Measurements from ENCODE around the gene MAPKAPK3.

MAPKAPK3 gene

DNA sequence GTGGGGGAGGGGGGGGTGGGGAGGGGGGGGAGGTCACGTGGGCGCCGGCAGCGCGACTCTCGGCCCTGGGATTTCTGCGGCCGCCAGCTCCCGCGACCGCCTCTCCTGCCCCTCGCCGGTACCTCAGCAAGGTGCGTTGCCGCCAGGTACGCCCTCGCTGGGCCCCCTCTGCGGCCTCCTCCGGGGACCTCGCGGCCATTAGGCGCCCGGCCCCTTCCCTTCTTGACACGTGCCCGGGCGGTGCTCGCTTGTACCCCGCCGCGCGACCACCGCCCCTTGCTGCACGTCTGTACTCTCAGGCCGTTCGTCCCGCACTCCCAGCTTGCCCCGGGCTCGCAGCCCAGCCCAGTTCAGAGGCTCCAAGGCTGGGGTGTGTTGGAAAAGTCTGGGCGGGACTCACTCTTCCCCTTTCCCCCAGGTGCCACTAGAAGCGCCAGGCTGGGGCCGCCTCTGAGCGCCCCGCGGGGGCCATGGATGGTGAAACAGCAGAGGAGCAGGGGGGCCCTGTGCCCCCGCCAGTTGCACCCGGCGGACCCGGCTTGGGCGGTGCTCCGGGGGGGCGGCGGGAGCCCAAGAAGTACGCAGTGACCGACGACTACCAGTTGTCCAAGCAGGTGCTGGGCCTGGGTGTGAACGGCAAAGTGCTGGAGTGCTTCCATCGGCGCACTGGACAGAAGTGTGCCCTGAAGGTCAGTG lies at the start of gene MAPKAPK3:
MAPKAPK3 (plus strand) TSS at position 56 of the 696 bp plus-strand sequence; CDS start at position 471, 415 bp downstream.
- DNase-seq: no peak

DNA sequence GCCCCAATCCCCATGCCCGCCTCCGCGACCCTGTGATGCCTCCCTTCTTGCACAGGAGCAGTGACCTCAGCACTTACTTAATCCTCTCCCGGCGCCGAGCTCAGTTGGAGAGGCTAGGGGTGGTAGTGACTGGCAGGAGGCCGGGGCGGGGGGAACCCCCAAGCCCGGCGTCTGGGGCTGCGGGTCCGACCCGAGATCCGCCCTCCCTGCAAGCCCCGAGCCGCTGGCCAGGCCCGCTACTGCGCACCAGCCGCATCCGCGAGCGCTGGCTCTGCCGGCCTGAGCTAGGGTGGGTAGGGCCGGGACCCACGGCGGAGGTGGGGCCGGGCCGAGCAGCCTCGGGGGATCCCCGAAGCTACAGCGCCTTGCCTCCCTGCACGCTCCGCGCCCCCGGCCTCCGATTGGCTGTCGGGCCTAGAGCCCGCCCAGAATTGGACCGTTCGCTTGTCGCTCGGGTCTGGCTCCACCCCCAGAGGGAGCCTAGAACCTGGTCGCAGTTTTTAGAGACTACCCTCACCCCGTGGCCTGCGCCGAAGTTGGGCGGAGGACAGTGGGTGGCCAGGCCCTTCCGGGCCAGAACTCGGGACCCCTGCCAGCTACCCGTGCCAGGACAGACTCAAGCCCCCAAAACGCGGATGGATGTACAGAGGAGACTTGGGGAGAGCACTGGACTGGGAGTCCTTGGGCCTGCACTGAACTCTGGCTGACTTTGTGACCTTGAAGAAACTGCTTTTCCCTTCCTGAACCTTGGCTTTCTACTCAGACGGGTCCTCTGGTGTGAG lies 49.4 kb upstream of the MAPKAPK3 start, which contains the start of gene C3orf18:
C3orf18 (minus strand) TSS at position 362 of the 782 bp plus-strand sequence. CDS start 2,048 bp downstream, outside the sequence.
- DNase-seq: peak; percentile 92 to 93

DNA sequence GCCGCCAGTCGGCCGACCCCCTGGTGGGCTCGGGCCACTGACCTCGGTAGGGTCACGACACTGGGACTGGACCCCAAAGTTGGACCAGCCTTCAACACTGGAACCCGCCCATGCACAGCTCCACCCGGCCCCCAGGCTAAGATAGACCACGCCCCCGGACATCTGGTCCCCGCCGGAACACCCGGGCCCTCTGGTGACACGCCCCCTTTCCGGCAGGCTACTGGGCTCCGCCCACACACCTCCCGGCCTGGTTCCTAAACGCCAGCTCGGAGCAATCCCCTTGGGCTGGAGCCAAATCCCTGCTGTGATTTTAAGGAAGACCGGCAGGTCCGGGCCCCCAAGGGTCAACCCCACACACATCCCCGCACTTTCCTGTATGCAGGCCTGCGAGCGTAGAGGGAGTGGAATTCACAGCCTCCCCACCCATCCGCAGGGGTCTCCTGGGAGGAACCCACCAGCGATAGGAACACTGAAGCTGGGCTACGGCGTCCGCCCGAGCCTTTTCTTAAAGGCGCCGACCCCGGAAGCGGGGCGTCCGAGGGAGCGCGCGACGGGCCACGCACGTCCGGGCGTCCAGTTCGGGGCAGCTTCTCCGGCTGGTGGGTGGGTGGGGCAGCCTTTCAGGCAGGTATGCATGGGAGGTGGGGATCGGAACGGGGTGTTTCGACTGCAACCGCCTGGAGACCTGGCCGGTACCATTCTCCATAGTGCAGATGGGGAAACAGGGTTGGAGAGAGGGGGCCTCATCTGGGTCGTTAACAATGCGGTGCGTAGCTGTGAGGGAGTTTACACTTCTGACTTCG lies 47.8 kb upstream of the MAPKAPK3 start, which contains the start of gene HEMK1:
HEMK1 (plus strand) TSS at position 576 of the 803 bp plus-strand sequence. CDS start 1,583 bp downstream, outside the sequence.
- DNase-seq: peak; percentile 94 to 96

DNA sequence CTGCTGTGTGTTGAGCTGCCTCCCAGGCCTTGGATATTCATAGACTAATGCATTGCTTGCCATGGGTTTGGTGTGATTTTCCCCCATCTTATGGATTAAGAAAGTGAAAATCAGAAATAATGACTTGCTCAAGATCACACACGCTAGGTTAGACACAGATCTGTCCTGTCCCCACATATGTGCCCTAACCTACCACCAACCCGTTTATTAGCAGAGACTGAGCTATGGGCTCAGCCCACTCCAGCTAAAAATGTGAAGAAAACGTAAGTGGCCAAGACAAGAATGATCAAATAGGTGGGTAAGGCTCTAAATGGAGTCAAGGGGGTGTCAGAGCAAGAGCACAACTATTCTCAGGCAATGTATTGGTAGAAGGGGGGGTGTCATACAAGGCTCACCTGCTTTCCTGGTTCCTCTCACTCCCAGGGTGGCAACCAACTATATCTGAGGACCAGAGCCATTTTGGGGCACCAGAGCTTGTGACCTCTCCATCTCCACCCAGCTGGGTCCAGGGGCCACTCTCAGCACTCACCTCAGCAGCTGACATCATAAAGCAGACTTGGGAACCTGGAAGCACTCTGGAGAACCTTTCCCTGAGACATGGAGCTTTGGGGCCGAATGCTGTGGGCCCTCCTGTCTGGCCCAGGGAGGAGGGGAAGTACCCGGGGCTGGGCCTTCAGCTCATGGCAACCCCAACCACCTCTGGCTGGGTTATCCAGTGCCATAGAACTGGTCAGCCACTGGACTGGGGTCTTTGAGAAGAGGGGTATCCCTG lies 46.3 kb upstream of the MAPKAPK3 start:
- DNase-seq: no peak

DNA sequence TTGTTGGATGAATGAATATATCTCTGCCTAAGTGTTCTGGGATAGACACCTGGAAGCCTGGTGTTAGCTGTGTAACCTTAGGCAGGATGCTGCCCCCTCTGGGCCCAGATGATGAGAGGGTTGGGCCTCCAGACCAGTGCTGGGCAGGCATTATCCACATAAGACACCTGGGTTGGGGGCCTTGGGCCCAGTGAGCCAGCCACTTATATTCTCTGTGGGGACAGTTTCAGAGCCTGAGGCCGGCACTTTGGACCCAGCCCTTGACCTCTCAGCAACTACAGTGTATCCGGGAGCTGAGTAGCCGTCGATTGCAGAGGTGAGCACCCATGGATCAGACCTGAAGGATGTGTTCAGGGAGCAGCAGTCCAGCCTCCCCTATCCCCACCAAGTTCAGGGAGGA lies 45.5 kb upstream of the MAPKAPK3 start:
- no peak for DNase-seq

DNA sequence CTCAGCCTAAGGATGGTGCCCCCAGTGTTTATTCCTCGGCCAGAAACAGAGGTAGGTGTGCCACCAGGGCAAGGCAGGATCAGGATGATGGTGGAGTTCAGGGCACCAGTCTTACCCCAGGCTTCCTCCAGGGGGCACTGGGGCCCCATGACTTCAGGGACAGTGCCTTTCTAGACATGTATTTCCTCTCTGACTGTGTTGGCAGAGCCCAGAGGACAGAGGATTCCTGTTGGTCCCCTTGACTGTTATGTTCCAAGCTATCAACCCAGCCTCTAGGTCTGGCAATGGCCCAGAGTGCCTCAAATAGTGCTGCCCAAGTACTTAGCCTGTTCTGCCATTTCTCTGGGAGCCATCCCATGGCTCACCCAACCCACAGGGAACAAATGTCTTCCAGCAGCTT lies 44.8 kb upstream of the MAPKAPK3 start:
- peak; percentile 79 to 80 for DNase-seq

DNA sequence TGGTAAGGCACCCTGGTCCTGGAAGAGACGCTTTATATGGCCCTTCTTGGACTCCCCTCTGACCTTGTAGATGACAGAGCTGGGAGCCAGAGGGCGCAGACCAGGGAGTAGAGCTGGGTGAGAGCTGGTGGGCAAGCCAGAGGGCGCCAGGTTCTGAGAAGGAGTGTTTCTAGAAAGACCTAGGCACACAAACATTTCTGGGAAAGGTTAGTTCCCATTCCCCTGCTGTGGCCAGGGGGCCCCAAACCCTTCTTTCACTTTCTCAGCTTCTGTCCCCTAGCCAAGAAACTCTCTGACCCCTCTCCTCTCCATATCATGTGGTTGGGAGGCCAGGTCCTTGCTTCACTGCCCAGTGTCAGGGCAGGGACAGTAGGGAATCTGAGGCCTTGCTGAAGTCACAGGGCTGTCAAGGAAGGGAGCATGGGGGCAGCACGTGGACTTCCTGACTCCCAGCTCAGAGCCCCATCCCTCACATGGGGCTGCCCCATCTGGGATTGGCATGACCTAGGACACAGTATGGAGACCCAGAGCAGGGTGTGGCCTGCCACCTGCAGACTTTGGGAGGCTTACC lies 44.1 kb upstream of the MAPKAPK3 start:
- peak; percentile 44 to 61 for DNase-seq

DNA sequence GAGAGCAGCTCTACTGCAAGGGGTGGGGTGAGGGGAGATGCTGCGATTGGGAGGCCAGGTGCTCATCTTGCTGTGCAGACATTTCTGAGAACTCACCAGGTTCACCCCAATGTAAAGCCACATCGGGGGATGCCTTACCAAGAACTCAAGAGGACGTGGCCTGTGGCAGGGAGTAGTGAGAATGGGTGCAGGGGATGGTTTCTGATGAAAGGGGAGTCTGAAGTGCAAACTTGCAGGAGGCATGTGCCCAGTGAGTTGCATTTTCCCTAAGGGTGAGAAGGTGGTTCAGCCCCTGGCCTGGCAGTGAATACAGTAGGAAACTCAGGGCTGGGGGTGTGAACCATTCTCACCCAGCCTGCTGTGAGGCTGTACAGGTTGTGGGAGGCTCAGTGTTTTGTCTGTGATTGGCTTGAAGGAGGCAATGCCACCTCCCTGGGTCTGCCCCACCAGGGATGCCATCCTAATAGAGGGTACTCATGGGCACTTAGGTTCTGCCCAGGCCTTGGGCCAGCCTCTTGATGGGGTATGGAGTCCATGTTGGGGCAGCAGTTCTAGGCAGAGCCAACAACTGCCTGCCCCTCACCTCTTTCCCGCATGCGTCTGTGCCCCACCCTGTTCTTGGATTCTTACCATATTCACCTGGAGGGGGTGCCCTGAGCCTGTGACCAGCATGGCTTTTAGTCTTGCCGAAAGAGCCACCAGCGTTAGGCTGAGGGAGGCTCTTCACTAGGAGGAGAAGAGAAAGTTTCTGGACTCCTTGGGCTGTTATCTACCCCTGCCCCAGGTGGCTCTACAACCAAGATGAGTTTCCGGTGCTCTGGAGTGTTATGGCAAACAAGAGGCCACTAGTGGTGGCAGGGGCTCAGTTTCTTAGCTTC lies 43.1 kb upstream of the MAPKAPK3 start:
- DNase-seq: peak; percentile 57 to 69

DNA sequence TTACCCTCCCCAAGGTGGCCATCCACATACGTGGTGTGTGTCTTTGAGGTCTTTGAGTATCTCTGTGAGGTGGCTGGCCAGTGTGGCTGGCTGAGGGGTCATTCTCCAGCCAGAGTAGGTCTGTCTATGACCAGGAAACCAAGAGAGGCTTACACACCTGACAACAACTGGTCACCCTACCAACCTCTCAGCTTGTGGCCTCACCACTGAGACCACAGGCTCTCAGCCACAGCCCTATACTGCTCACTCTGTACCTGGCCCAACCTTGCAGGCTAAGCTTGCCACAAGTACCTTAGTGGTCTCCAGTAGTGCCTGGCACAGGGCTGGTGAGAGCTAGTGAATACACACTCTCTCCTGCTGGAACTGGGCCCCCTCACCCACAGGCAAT lies 42.5 kb upstream of the MAPKAPK3 start:
- DNase-seq: no peak

DNA sequence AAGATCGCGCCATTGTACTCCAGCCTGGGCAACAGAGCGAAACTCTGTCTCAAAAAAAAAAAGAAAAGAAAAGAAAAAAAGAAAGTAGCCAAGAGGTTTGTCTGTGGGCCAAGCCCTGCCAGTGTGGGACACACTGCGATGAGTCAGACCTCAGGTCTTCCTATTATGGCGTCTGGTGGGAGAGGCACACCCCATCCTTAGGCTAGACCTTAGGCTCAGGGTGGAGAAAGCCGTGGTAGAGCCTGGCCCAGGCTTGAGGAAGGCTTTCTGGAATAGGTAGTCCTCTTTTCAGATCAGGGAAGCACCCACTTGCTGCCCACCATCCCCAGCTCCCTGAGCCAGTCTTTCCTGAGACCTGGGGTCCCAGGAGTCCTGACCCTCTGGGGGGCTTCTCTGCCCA lies 41.6 kb upstream of the MAPKAPK3 start:
- DNase-seq: no peak

DNA sequence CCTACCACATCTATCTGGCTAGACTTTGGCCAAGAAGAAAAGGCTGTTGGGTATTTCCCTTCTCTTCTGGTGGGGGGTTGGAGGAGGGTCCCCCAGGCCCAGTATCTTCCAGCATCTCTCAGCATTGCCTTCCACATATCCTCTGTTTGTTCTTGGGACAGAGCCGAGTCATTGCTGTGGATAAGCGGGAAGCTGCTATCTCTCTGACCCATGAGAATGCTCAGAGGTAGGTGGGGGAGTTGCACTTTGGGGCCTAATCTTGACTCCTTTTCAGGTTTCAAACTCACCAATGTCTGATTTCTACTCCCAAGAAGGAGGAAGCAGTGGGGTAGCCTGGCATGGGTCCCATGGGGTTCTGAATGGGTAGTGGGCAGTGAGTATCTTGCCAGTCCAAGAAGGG lies 39.6 kb upstream of the MAPKAPK3 start:
- no peak for DNase-seq

DNA sequence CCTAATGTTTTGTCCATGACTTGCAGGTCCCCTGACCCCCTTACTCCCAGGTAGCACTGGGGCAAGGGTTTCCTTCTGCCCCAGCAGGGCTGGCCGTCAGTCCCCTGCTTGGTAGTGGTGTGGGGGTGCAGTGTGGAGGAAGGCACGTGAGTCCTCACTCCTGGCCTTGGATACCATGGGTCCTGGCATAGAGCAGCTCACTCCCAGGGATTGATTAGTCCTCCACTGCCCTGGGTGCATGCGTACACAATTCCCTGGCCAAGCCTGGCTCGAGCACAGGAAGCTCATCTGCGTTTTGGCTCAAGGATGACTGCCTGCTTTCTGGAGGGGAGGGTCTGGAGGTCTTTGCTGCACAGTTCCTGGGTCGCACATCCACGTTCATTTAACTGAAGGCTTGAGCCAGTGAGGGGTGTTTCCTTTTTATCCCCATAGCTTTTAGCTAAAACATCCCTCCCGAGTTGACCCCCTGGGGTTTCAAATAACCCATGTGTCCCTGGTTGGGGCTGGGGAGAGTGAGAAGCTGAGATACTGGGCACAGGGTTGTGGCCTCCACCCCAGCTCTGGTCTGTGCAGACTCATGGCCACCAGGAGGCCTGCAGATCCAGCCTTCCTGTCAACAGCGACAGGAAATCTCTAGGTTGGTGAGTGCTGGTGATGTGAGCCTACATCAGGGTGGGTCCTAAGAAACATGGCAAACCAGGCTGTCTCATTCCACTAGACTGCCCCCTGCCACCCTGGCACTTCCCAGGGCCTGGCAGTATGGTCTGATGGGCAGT lies 36.1 kb upstream of the MAPKAPK3 start:
- no peak for DNase-seq

DNA sequence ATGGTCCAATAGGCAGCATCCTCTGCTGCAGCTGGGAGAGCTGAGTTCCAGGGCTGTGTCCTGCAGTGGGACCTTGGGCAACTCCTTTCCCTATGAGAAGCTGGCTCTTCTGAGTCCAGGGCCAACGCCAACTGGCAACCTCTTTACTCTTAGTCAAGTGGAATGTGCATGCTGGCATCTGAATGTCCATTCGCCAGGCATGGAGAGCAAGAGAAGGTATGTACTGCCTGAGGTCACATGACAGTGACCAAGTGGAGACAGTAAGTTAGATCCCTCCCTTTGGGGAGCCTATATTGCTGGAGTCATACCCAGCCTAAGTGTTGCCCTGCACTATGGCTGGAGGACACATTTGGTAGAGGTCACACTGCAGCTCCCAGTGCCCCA lies 35.5 kb upstream of the MAPKAPK3 start:
- DNase-seq: no peak

DNA sequence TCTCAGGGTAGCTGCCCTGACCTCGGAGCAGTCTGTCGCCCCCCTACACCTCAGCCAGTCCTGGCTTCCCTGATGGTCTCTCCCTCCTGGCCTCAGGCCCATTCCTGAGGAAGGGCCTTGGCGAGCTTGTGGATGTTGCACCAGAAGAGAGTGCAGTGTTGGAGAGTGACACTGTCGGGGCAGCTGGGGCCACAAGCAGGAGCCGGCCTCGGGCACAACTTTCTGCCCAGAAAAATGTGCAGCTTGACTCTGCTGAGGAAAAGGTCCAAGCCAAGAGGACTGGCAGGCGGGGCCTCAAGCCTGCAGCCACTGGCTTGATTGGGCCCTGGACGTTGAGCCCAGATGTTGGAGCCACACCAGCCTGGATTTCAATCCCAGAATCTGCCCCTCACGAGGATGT lies 34.9 kb upstream of the MAPKAPK3 start:
- no peak for DNase-seq

DNA sequence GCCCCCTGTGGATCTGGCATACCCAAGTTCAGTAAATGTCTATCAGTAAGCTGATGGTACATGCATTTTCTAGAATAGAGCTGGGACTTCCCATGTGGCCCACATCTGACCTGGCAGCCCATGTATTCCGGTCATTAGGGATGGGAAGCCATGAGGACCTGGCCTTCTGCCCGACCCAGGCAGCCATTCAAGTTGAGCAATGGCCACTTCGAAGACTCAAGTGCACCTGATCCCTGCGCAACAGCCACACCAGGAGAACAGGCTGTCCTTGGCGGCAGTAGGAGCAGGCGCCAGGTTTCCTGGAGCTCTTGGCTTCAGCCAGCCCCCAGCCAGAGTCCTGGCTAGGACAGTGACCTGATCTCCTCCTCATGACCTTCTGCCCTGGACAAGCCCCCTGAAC lies 33.1 kb upstream of the MAPKAPK3 start:
- DNase-seq: no peak

DNA sequence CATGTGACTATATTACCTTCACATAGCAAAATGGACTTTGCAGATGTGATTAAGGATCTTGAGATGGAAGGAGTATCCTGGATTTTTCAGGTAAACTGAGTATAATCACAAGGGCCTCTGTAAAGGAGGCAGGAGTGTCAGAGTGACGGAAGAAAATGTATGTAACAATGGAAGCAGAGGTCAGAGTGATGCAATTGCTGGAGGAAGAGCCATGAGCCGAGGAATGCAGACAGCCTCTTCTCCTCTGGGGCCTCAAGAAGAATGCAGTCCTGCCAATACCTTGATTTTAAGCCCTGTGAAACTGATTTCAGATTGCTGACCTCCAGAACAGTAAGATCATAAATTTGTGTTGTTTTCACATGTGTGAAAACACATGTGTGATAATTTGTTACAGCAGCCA lies 32.6 kb upstream of the MAPKAPK3 start:
- no peak for DNase-seq

DNA sequence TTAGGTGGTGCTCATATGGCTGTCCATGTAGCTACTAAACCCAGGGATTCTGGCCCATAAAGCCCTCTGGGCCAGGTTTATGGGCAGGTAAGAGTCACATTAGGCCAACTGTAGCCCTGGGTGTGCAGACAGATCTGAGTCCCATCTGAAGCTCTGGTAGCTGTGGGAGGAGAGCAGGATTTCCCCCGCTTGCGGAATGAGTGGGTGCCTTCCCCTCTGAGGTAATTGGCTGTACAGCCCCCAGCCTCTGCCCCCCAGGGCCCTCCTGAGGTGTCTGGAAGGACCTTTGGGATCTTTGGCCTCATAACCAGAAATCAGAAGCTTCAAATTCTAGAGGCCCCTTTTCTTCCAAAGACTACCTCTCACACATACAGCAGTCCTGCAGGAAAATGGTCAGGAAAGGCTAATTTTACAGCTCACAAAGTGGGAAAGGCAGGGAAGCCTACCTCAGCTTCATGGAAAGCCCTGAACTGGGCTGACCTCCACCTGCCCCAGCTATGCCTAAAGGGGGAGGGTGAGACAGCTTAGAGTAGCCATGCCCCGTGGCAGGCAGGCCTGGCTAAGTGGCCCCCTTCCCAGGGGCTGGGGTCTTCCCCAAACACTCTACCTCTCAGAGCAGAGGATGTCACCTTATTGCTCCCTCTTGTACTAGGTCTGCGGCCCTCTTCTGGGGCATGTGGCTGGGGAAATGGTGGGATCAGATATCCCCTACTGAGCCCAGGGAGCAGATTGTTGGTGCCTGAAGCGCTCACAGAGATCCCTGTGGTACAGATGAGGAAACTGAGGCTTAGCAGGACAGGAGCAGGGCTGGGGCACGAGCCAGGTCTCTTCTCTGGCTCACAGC lies 30.8 kb upstream of the MAPKAPK3 start:
- DNase-seq: no peak

DNA sequence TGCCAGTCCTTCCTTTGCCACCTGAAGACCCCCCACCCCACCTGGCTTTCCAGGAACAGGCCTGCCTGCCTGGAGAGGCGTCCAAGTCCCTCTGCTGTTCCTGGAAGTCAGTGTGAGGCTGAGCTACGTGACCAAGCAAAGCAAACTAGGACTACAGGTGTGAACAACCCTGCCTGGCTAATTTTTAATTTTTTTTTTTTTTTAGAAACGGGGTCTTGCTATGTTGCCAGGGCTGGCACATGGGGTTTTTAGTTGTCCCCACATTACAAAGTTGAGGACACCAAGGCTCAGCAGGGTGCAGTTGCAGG lies 30.2 kb upstream of the MAPKAPK3 start:
- DNase-seq: no peak

DNA sequence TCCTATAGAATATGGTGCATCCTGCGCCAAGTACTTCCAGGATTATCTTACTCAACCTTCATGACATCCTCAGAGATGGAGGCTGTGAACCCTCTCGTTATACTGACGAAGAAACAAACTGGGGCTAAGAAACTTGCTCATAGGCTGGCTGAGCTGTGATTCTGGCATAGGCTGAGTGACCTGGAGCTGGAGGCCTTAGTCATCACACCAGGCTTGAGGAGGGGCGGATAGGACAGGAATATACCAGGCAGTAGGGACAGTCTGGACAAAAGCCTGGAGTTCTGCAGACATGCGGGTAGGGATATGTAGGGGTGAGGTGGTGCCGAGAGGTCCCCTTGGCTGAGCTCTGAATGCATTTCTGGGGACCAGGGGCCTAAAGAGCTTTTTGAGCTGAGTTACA lies 29.6 kb upstream of the MAPKAPK3 start:
- DNase-seq: no peak

All from stimulated activated CD4-positive, alpha-beta T cell treated with anti-CD3 and anti-CD28 coated beads, Interleukin-2, amount 100 ng/mL, for 48 hours (primary cell).